ENCODE data around the gene TPCN2. TPM values are rescaled to one million over a fixed set of nuclear protein-coding genes. Genes with fewer than 3 reads are reported as not detected.

Gene TPCN2
- total RNA-seq, 1 experiment from 2014 or later = 15.2 TPM

GRCh38 chr11:69153661-69154060 lies 104.9 kb downstream of the TPCN2 start:
- Histone ChIP-seq H3K4me3 (replicated peaks in 1 of 2; ENCODE audit: low read depth in 1 of 2, low read length in 2 of 2) (no peak overlapping the region), H3K4me1 (ENCODE audit: control insufficient read depth in 1 of 2, insufficient read depth in 2 of 2, low read length in 2 of 2) (no peaks in the 10 kb centered on the region), H3K9me3 (ENCODE audit: control insufficient read depth in 1 of 2, insufficient read depth in 1 of 2, low read depth in 1 of 2, low read length in 2 of 2) (no peaks in the 10 kb centered on the region; a peak in 1 of 4 replicates), H3K9ac (ENCODE audit: low read length) (no peak overlapping the region), H2AFZ (ENCODE audit: low read depth, low read length, poor library complexity, severe bottlenecking) (no peak overlapping the region), H3K9me2 (ENCODE audit: insufficient read depth) (no peaks in the 10 kb centered on the region), H3K4me2 (ENCODE audit: low read length) (no peak overlapping the region), H3K79me2 (ENCODE audit: insufficient read depth, low read length) (no peaks in the 10 kb centered on the region), H4K20me1 (ENCODE audit: insufficient read depth) (no peaks in the 10 kb centered on the region), H3K27me3 (ENCODE audit: insufficient read depth, low read length) (no peaks in the 10 kb centered on the region), H3K27ac (ENCODE audit: low read depth, low read length) (no peak overlapping the region), H3K36me3 (ENCODE audit: control insufficient read depth in 1 of 2, insufficient read depth in 2 of 2, low read length in 2 of 2) (no peaks in the 10 kb centered on the region)
- TF ChIP-seq ELF1 (IDR thresholded peaks at IDR 0.05; ENCODE audit: borderline replicate concordance, low read depth) = no peak
- no peak for TF ChIP-seq SIN3A (IDR thresholded peaks at IDR 0.05; ENCODE audit: low read depth)
- no peak for TF ChIP-seq YY1 (IDR thresholded peaks at IDR 0.05; ENCODE audit: extremely low read depth, insufficient replicate concordance, low read depth, low read length)
- BruUV-seq (replicated peaks) = no TSS peak
- CTCF ChIA-PET = no interaction called here
- POLR2A ChIA-PET = no interaction called here
- intact Hi-C loops (cut with micrococcal nuclease) = no loop called here
- ATAC-seq (no peak), DNase-seq (ENCODE audit: low read depth, low spot score) (no peak)
- RAD21 ChIA-PET (ENCODE audit: low non-redundant PET in 1 of 2, low total read pairs in 2 of 2, uncharacterized antibody in 2 of 2, unreplicated experiment in 2 of 2) = interaction anchor here in 1 of 2 experiments (0.7 kb wide), 1 partner anchor 31 kb away, joined by 4 read pairs; no protein-coding TSS in a partner anchor

- Histone ChIP-seq H3K4me2 (ENCODE audit: low read length) (no peak overlapping the region), H3K4me1 (ENCODE audit: control insufficient read depth in 1 of 2, insufficient read depth in 2 of 2, low read length in 2 of 2) (no peaks in the 10 kb centered on the region), H3K27me3 (ENCODE audit: insufficient read depth, low read length) (no peaks in the 10 kb centered on the region), H2AFZ (ENCODE audit: low read depth, low read length, poor library complexity, severe bottlenecking) (no peak overlapping the region), H3K27ac (ENCODE audit: low read depth, low read length) (no peak overlapping the region), H3K36me3 (ENCODE audit: control insufficient read depth in 1 of 2, insufficient read depth in 2 of 2, low read length in 2 of 2) (no peaks in the 10 kb centered on the region), H3K9me3 (ENCODE audit: control insufficient read depth in 1 of 2, insufficient read depth in 1 of 2, low read depth in 1 of 2, low read length in 2 of 2) (no peaks in the 10 kb centered on the region), H3K79me2 (ENCODE audit: insufficient read depth, low read length) (no peaks in the 10 kb centered on the region), H4K20me1 (ENCODE audit: insufficient read depth) (no peaks in the 10 kb centered on the region), H3K4me3 (replicated peaks in 1 of 2; ENCODE audit: low read depth in 1 of 2, low read length in 2 of 2) (no peak overlapping the region), H3K9me2 (ENCODE audit: insufficient read depth) (no peaks in the 10 kb centered on the region), H3K9ac (ENCODE audit: low read length) (no peak overlapping the region)
- no peak for ATAC-seq
- ChIA-PET RAD21 (ENCODE audit: low non-redundant PET in 1 of 2, low total read pairs in 2 of 2, uncharacterized antibody in 2 of 2, unreplicated experiment in 2 of 2) (no interaction called here), POLR2A (no interaction called here), CTCF (interaction anchor here (1.0 kb wide), 1 partner anchor 23 kb away, joined by 3 read pairs; no protein-coding TSS in a partner anchor)
- DNase-seq (ENCODE audit: low read depth, low spot score) = no peak
- intact Hi-C loops (cut with micrococcal nuclease) = no loop called here
- no TSS peak for BruUV-seq (replicated peaks)
- TF ChIP-seq EGR1 (IDR thresholded peaks at IDR 0.05; ENCODE audit: low read depth) (no peak), ZFX (IDR thresholded peaks at IDR 0.05) (no peak), CTCF (IDR thresholded peaks at IDR 0.05 in 2 of 3, conservative IDR thresholded peaks at IDR 0.05 in 1 of 3; ENCODE audit: borderline replicate concordance in 1 of 3, insufficient read depth in 1 of 3, low read depth in 2 of 3, low read length in 2 of 3) (no peak), REST (IDR thresholded peaks at IDR 0.05; ENCODE audit: low read depth) (no peak), MAX (IDR thresholded peaks at IDR 0.05) (no peak), POLR2A (IDR thresholded peaks at IDR 0.05; ENCODE audit: borderline replicate concordance, extremely low read depth, insufficient read depth, insufficient read length) (no peak), RAD21 (IDR thresholded peaks at IDR 0.05; ENCODE audit: low read depth) (no peak), ZNF274 (IDR thresholded peaks at IDR 0.05; ENCODE audit: low read depth, low read length) (no peak), SP1 (IDR thresholded peaks at IDR 0.05; ENCODE audit: low read depth) (no peak), EZH2phosphoT487 (IDR thresholded peaks at IDR 0.05; ENCODE audit: borderline replicate concordance) (no peak), TCF7L2 (IDR thresholded peaks at IDR 0.05; ENCODE audit: borderline replicate concordance, extremely low read depth, insufficient read depth, insufficient read length) (no peak), SRF (IDR thresholded peaks at IDR 0.05; ENCODE audit: low read depth) (no peak), EZH2 (IDR thresholded peaks at IDR 0.05) (no peak)
Observed at GRCh38 chr11:69154211-69154913, 105.6 kb downstream of the TPCN2 start.
